ENCODE results near the gene SEPTIN2. TPM values are rescaled to one million over a fixed set of nuclear protein-coding genes. Genes with fewer than 3 reads are reported as not detected.

The SEPTIN2 gene
- polyA plus RNA-seq, 1 donor (not counting 4 experiments of a cell fraction or from before 2014, with no cell fraction given): 644 TPM

GRCh38 chr2:241344925-241345651 lies 29.4 kb downstream of the SEPTIN2 start:
- dilution Hi-C loops (cut with MboI; ENCODE audit: extremely low pct_ligation_motif_present, low sequenced_read_pairs): no loop called here
- H3K9ac ChIP-seq (ENCODE audit: control insufficient read depth, extremely low read depth, insufficient read depth, low read length): no peak overlapping the region
- no peaks in the 10 kb centered on the region for H4K20me1 ChIP-seq (ENCODE audit: control insufficient read depth, extremely low read depth, insufficient read depth, low read length)
- DNase-seq (ENCODE audit: low read depth, low spot score) (no peak), FAIRE-seq (no peak)
- H3K36me3 ChIP-seq (ENCODE audit: control insufficient read depth in 2 of 2, extremely low read depth in 1 of 2, insufficient read depth in 2 of 2, low read length in 2 of 2): peaks cover 40 to 44% of the 10 kb centered on the region in 2 experiments
- no peaks in the 10 kb centered on the region for H3K4me1 ChIP-seq (ENCODE audit: control insufficient read depth, extremely low read depth, insufficient read depth, low read length)
- H3K9me3 ChIP-seq (ENCODE audit: control insufficient read depth, low read depth, low read length): no peaks in the 10 kb centered on the region
- no peak overlapping the region for H3K27ac ChIP-seq (ENCODE audit: control insufficient read depth, insufficient read depth, low read length)
- no peak overlapping the region for H3K4me3 ChIP-seq (ENCODE audit: control insufficient read depth in 2 of 3, extremely low read depth in 1 of 3, insufficient read depth in 2 of 3, low read depth in 1 of 3, low read length in 3 of 3)
- peaks cover 3% of the 10 kb centered on the region for H3K79me2 ChIP-seq (ENCODE audit: control insufficient read depth, insufficient read depth, low read length)
- no peak overlapping the region for H3K4me2 ChIP-seq (ENCODE audit: control insufficient read depth, extremely low read depth, insufficient read depth, low read depth, low read length)
- TF ChIP-seq CTCF (optimal IDR thresholded peaks at IDR 0.05 in 1 of 3, IDR thresholded peaks at IDR 0.05 in 1 of 3, conservative IDR thresholded peaks at IDR 0.05 in 1 of 3; ENCODE audit: extremely low read depth in 1 of 3, insufficient read depth in 2 of 3, low read length in 3 of 3): no peak
- TF ChIP-seq EZH2 (IDR thresholded peaks at IDR 0.05; ENCODE audit: low read length): no peak
- H3K27me3 ChIP-seq (ENCODE audit: control insufficient read depth, extremely low read depth, insufficient read depth, low read length): no peaks in the 10 kb centered on the region
- no peaks in the 10 kb centered on the region for H3K9me1 ChIP-seq (ENCODE audit: control insufficient read depth, extremely low read depth, insufficient read depth, low read length)
- H2AFZ ChIP-seq (ENCODE audit: control insufficient read depth, low read length): no peak overlapping the region

- Histone ChIP-seq H3K27ac (ENCODE audit: control insufficient read depth, insufficient read depth, low read length) (no peak overlapping the region), H3K36me3 (ENCODE audit: control insufficient read depth in 2 of 2, extremely low read depth in 1 of 2, insufficient read depth in 2 of 2, low read length in 2 of 2) (peaks cover 40 to 41% of the 10 kb centered on the region in 2 experiments), H3K4me3 (ENCODE audit: control insufficient read depth in 2 of 3, extremely low read depth in 1 of 3, insufficient read depth in 2 of 3, low read depth in 1 of 3, low read length in 3 of 3) (no peak overlapping the region), H2AFZ (ENCODE audit: control insufficient read depth, low read length) (no peak overlapping the region), H3K79me2 (ENCODE audit: control insufficient read depth, insufficient read depth, low read length) (no peaks in the 10 kb centered on the region), H4K20me1 (ENCODE audit: control insufficient read depth, extremely low read depth, insufficient read depth, low read length) (no peaks in the 10 kb centered on the region), H3K9ac (ENCODE audit: control insufficient read depth, extremely low read depth, insufficient read depth, low read length) (no peak overlapping the region), H3K27me3 (ENCODE audit: control insufficient read depth, extremely low read depth, insufficient read depth, low read length) (no peaks in the 10 kb centered on the region), H3K4me1 (ENCODE audit: control insufficient read depth, extremely low read depth, insufficient read depth, low read length) (peaks cover 3% of the 10 kb centered on the region), H3K4me2 (ENCODE audit: control insufficient read depth, extremely low read depth, insufficient read depth, low read depth, low read length) (no peak overlapping the region), H3K9me1 (ENCODE audit: control insufficient read depth, extremely low read depth, insufficient read depth, low read length) (no peaks in the 10 kb centered on the region), H3K9me3 (ENCODE audit: control insufficient read depth, low read depth, low read length) (no peaks in the 10 kb centered on the region)
- TF ChIP-seq EZH2 (IDR thresholded peaks at IDR 0.05; ENCODE audit: low read length): no peak
- no peak for TF ChIP-seq CTCF (optimal IDR thresholded peaks at IDR 0.05 in 1 of 3, IDR thresholded peaks at IDR 0.05 in 1 of 3, conservative IDR thresholded peaks at IDR 0.05 in 1 of 3; ENCODE audit: extremely low read depth in 1 of 3, insufficient read depth in 2 of 3, low read length in 3 of 3)
- FAIRE-seq (no peak), DNase-seq (ENCODE audit: low read depth, low spot score) (no peak)
- dilution Hi-C loops (cut with MboI; ENCODE audit: extremely low pct_ligation_motif_present, low sequenced_read_pairs): no loop called here
Measured at GRCh38 chr2:241349941-241350340, 34.2 kb downstream of the SEPTIN2 start.
